Astrocyte (in vitro differentiated cells and primary cell): ENCODE data around the gene ADAMTS9. TPM values are rescaled to one million over a fixed set of nuclear protein-coding genes. Genes with fewer than 3 reads are reported as not detected.

ENCODE experiments used
- DNase-seq: peaks from one replicate; pipeline ENCODE4 v3.0.0-alpha.2; 2010; ENCODE audit warnings: low read depth
- FAIRE-seq: peaks from 2 replicates; lab custom pipeline; 2011; peaks lifted over from hg19 to GRCh38; lab: Jason Lieb, UNC
- H2AFZ ChIP-seq: 2 replicates; pipeline ENCODE4 v1.6.0; 2012; ENCODE audit warnings: low read depth, low read length, inconsistent platforms
- H3K27ac ChIP-seq: 2 replicates; pipeline ENCODE4 v1.5.1; 2011; ENCODE audit warnings: low read depth, low read length, inconsistent platforms
- H3K27me3 ChIP-seq: 2 replicates; pipeline ENCODE4 v1.6.0; 2011; ENCODE audit warnings: low read length, inconsistent platforms; ENCODE audit not compliant: insufficient read depth
- H3K36me3 ChIP-seq: 2 replicates; pipeline ENCODE4 v1.5.1; 2011; ENCODE audit warnings: low read length, inconsistent platforms; ENCODE audit not compliant: insufficient read depth
- H3K4me1 ChIP-seq: 2 replicates; pipeline ENCODE4 v1.5.1; 2011; ENCODE audit warnings: low read length, inconsistent platforms; ENCODE audit not compliant: insufficient read depth
- H3K4me2 ChIP-seq: 2 replicates; pipeline ENCODE4 v1.6.0; 2012; ENCODE audit warnings: low read length, inconsistent platforms
- H3K4me3 ChIP-seq: 2 replicates; pipeline ENCODE4 v1.5.1; 2011; ENCODE audit warnings: low read depth, mild to moderate bottlenecking, low read length, inconsistent platforms; ENCODE audit not compliant: insufficient read depth
- H3K79me2 ChIP-seq: 2 replicates; pipeline ENCODE4 v1.6.0; 2012; ENCODE audit warnings: mild to moderate bottlenecking, low read length, inconsistent platforms; ENCODE audit not compliant: insufficient read depth
- H3K9ac ChIP-seq: 2 replicates; pipeline ENCODE4 v1.6.0; 2012; ENCODE audit warnings: mild to moderate bottlenecking, low read length, inconsistent platforms
- H3K9me3 ChIP-seq: 2 replicates; pipeline ENCODE4 v1.5.1; 2012; ENCODE audit warnings: low read depth, mild to moderate bottlenecking, low read length, inconsistent platforms; ENCODE audit not compliant: insufficient read depth
- H4K20me1 ChIP-seq: 2 replicates; pipeline ENCODE4 v1.6.0; 2012; ENCODE audit warnings: low read length, inconsistent platforms; ENCODE audit not compliant: insufficient read depth
- H3K27ac Mint-ChIP-seq: one replicate; pipeline ENCODE4 v1.8.0; 2021; ENCODE audit warnings: mild to moderate bottlenecking, mixed read lengths; ENCODE audit not compliant: unreplicated experiment
- H3K27me3 Mint-ChIP-seq: one replicate; pipeline ENCODE4 v1.8.0; 2021; ENCODE audit warnings: low read depth, mixed read lengths; ENCODE audit not compliant: unreplicated experiment
- H3K36me3 Mint-ChIP-seq: one replicate; pipeline ENCODE4 v1.8.0; 2021; ENCODE audit warnings: low read depth, mixed read lengths; ENCODE audit not compliant: unreplicated experiment
- H3K4me1 Mint-ChIP-seq: one replicate; pipeline ENCODE4 v1.8.0; 2021; ENCODE audit warnings: low read depth, mixed read lengths; ENCODE audit not compliant: unreplicated experiment
- H3K4me3 Mint-ChIP-seq: one replicate; pipeline ENCODE4 v1.8.0; 2021; ENCODE audit warnings: mild to moderate bottlenecking, moderate library complexity, mixed read lengths; ENCODE audit not compliant: unreplicated experiment
- H3K9me3 Mint-ChIP-seq: one replicate; pipeline ENCODE4 v1.8.0; 2021; ENCODE audit warnings: mild to moderate bottlenecking, mixed read lengths; ENCODE audit not compliant: unreplicated experiment
- EZH2 ChIP-seq: IDR thresholded peaks from 2 replicates; pipeline ENCODE4 v1.6.1; 2012; ENCODE audit warnings: mild to moderate bottlenecking, low read length, inconsistent platforms; ENCODE audit not compliant: insufficient read depth
- total RNA-seq: library from RNA; stranded (reverse); gene quantifications from 2 replicates; pipeline ENCODE4 v1.2.1, GENCODE V29; 2021
- TF ChIP-seq, protein P1 (sequence below): IDR thresholded peaks from 2 replicates; pipeline ENCODE4 v1.5.1; 2011; ENCODE audit warnings: low read depth, mild to moderate bottlenecking, inconsistent platforms, low read length, moderate library complexity; ENCODE audit not compliant: insufficient read depth

The ADAMTS9 gene
- total RNA-seq, 1 donor from 2014 or later: 8.3 TPM

DNA sequence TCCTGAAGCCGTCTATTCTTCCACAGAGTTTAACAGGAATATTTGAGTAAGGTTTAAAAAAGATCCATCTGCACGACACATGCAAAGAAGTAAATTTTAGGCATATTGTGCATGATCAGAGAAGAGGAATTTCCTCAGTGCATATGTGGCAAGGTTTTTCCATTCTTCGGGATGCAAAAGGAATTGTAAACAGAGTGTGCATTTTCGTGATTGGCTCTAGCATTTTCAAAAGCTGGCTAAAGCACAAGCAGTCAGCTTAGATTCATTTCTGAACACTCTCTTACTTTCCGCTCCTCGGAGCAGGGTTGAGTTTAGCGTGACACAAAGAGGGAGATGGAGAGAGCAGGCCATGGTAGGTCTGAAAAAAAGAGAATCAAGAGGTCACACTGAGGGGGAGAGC is 128.2 kb downstream of the ADAMTS9 start:
- H3K9me3 Mint-ChIP-seq: peaks cover 8% of the 10 kb centered on the region
- Histone ChIP-seq H3K4me2 (no peak overlapping the region), H4K20me1 (no peaks in the 10 kb centered on the region), H3K27ac (no peak overlapping the region), H3K4me3 (no peak overlapping the region), H3K79me2 (no peaks in the 10 kb centered on the region), H3K9me3 (no peaks in the 10 kb centered on the region), H3K9ac (no peak overlapping the region), H2AFZ (no peak overlapping the region), H3K36me3 (no peaks in the 10 kb centered on the region), H3K4me1 (no peaks in the 10 kb centered on the region), H3K27me3 (no peaks in the 10 kb centered on the region)
- no peaks in the 10 kb centered on the region for H3K4me1 Mint-ChIP-seq
- DNase-seq: no peak
- TF ChIP-seq EZH2: no peak
- TF ChIP-seq, protein P1, sequence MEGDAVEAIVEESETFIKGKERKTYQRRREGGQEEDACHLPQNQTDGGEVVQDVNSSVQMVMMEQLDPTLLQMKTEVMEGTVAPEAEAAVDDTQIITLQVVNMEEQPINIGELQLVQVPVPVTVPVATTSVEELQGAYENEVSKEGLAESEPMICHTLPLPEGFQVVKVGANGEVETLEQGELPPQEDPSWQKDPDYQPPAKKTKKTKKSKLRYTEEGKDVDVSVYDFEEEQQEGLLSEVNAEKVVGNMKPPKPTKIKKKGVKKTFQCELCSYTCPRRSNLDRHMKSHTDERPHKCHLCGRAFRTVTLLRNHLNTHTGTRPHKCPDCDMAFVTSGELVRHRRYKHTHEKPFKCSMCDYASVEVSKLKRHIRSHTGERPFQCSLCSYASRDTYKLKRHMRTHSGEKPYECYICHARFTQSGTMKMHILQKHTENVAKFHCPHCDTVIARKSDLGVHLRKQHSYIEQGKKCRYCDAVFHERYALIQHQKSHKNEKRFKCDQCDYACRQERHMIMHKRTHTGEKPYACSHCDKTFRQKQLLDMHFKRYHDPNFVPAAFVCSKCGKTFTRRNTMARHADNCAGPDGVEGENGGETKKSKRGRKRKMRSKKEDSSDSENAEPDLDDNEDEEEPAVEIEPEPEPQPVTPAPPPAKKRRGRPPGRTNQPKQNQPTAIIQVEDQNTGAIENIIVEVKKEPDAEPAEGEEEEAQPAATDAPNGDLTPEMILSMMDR: no peak
- no peak overlapping the region for H3K27ac Mint-ChIP-seq
- FAIRE-seq: no peak
- peaks cover 6% of the 10 kb centered on the region for H3K36me3 Mint-ChIP-seq
- peaks cover 6% of the 10 kb centered on the region for H3K27me3 Mint-ChIP-seq
- H3K4me3 Mint-ChIP-seq: no peak overlapping the region

DNA sequence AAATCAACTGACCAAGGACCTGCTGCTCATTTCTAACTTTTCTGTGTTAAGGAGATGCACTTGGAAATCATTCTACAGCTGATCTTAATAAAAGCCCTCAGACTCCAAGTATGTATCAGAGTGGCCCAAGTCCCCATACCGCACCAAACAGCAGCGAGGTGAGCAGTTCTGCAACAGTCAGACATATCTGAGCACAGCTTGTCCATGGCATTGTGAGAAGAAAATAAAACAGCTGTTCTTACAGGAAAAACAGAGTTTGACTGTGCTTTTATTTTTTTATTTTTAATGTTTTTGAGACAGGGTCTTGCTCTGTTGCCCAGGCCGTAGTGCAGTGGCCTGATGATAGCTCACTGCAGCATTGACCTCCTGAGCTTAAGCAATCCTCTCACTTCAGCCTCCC is 131.8 kb downstream of the ADAMTS9 start:
- no peaks in the 10 kb centered on the region for H3K36me3 ChIP-seq
- Mint-ChIP-seq H3K36me3 (peaks cover 8% of the 10 kb centered on the region), H3K4me1 (no peaks in the 10 kb centered on the region), H3K9me3 (peaks cover 6% of the 10 kb centered on the region), H3K27me3 (peaks cover 2% of the 10 kb centered on the region), H3K4me3 (no peak overlapping the region), H3K27ac (no peak overlapping the region)
- TF ChIP-seq, protein P1: no peak
- no peak for TF ChIP-seq EZH2
- no peaks in the 10 kb centered on the region for H4K20me1 ChIP-seq
- no peak for FAIRE-seq
- no peak overlapping the region for H3K9ac ChIP-seq
- no peak overlapping the region for H3K4me3 ChIP-seq
- H3K27ac ChIP-seq: no peak overlapping the region
- no peak for DNase-seq
- H2AFZ ChIP-seq: no peak overlapping the region
- H3K4me1 ChIP-seq: no peaks in the 10 kb centered on the region
- no peaks in the 10 kb centered on the region for H3K27me3 ChIP-seq
- H3K9me3 ChIP-seq: no peaks in the 10 kb centered on the region
- H3K4me2 ChIP-seq: no peak overlapping the region
- H3K79me2 ChIP-seq: no peaks in the 10 kb centered on the region

DNA sequence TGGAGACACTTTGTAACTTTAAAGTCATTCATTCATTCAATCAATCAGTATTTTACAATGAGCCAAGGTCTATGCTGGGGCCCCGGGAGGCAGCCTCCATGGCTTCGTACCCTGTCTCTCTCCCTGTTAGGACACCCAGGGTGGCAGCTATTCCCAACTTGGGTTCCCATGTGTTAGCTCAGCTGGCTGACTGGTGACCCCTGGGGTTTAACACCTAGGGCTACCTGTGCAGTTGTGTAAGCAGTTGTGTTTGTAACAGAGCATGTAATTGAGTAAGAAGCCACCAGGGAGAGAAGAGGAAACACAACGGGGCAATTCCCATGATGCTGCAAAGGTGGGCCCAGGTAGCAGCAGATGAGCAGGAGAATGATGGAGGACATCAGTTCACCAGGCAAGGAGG is 132.4 kb downstream of the ADAMTS9 start:
- H3K27ac Mint-ChIP-seq: no peak overlapping the region
- no peak for FAIRE-seq
- Histone ChIP-seq H3K27ac (no peak overlapping the region), H3K9ac (no peak overlapping the region), H3K36me3 (no peaks in the 10 kb centered on the region), H3K27me3 (no peaks in the 10 kb centered on the region), H2AFZ (no peak overlapping the region), H3K4me1 (no peaks in the 10 kb centered on the region), H3K79me2 (no peaks in the 10 kb centered on the region), H4K20me1 (no peaks in the 10 kb centered on the region), H3K9me3 (no peaks in the 10 kb centered on the region), H3K4me2 (no peak overlapping the region), H3K4me3 (no peak overlapping the region)
- no peak overlapping the region for H3K4me3 Mint-ChIP-seq
- H3K4me1 Mint-ChIP-seq: no peaks in the 10 kb centered on the region
- H3K36me3 Mint-ChIP-seq: peaks cover 8% of the 10 kb centered on the region
- DNase-seq: no peak
- H3K9me3 Mint-ChIP-seq: peaks cover 6% of the 10 kb centered on the region
- TF ChIP-seq, protein P1: no peak
- TF ChIP-seq EZH2: no peak
- peaks cover 2% of the 10 kb centered on the region for H3K27me3 Mint-ChIP-seq
